Measurements from ENCODE around the gene FZD4. TPM values are rescaled to one million over a fixed set of nuclear protein-coding genes. Genes with fewer than 3 reads are reported as not detected.

The FZD4 gene
- total RNA-seq, 1 donor from 2014 or later: 14.2 TPM

- no peaks in the 10 kb centered on the region for H3K9me3 Mint-ChIP-seq (ENCODE audit: unreplicated experiment)
- H3K4me1 Mint-ChIP-seq (ENCODE audit: unreplicated experiment): peaks cover 46% of the 10 kb centered on the region
- peak overlapping the region; percentile 66 for H3K27ac Mint-ChIP-seq (ENCODE audit: unreplicated experiment)
- peaks cover 9% of the 10 kb centered on the region for H3K36me3 Mint-ChIP-seq (ENCODE audit: unreplicated experiment)
- peak overlapping the region; percentile 79 for H3K4me3 Mint-ChIP-seq (ENCODE audit: unreplicated experiment)
- DNase-seq (ENCODE audit: extremely low spot score, unreplicated experiment): peak; percentile 85
- no peaks in the 10 kb centered on the region for H3K27me3 Mint-ChIP-seq (ENCODE audit: unreplicated experiment)
- TF ChIP-seq, protein P1, sequence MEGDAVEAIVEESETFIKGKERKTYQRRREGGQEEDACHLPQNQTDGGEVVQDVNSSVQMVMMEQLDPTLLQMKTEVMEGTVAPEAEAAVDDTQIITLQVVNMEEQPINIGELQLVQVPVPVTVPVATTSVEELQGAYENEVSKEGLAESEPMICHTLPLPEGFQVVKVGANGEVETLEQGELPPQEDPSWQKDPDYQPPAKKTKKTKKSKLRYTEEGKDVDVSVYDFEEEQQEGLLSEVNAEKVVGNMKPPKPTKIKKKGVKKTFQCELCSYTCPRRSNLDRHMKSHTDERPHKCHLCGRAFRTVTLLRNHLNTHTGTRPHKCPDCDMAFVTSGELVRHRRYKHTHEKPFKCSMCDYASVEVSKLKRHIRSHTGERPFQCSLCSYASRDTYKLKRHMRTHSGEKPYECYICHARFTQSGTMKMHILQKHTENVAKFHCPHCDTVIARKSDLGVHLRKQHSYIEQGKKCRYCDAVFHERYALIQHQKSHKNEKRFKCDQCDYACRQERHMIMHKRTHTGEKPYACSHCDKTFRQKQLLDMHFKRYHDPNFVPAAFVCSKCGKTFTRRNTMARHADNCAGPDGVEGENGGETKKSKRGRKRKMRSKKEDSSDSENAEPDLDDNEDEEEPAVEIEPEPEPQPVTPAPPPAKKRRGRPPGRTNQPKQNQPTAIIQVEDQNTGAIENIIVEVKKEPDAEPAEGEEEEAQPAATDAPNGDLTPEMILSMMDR (IDR thresholded peaks at IDR 0.05): no peak
These were observed 705 bp downstream of the FZD4 start for GRCh38 chr11:86954269-86955110.

DNA sequence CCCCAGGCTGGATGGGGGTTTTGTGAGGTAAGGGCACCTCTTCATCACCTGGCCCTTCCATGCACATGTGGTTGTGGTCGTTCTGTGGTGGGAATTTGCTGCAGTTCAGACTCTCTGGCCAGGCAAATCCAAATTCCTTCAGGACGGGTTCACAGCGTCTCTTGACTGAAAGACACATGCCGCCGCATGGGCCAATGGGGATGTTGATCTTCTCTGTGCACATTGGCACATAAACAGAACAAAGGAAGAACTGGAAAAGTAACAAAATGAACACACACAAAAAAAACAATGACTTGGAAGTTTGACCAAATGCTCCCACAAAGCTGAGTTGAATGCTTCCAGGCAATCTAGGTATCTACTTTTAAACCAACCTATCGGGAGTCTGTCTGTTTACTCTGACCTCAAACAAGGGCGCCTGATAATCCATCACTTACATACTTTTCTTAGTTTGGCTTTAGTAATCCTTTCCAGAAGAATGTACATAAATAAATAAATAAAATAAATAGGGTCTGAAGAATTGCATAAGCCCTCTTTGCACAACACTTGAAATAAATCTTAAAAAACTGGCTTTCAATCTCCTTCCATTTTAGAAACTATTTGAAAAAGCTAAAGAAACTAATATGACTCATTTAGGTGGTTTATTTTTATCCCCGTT lies 2.8 kb downstream of the FZD4 start:
- TF ChIP-seq, protein P1 (IDR thresholded peaks at IDR 0.05): no peak
- Mint-ChIP-seq H3K4me3 (ENCODE audit: unreplicated experiment) (peak overlapping the region; percentile 79), H3K9me3 (ENCODE audit: unreplicated experiment) (no peaks in the 10 kb centered on the region), H3K4me1 (ENCODE audit: unreplicated experiment) (peaks cover 48% of the 10 kb centered on the region), H3K27me3 (ENCODE audit: unreplicated experiment) (no peaks in the 10 kb centered on the region), H3K36me3 (ENCODE audit: unreplicated experiment) (peaks cover 16% of the 10 kb centered on the region), H3K27ac (ENCODE audit: unreplicated experiment) (peak overlapping the region; percentile 66)
- no peak for DNase-seq (ENCODE audit: extremely low spot score, unreplicated experiment)

DNA sequence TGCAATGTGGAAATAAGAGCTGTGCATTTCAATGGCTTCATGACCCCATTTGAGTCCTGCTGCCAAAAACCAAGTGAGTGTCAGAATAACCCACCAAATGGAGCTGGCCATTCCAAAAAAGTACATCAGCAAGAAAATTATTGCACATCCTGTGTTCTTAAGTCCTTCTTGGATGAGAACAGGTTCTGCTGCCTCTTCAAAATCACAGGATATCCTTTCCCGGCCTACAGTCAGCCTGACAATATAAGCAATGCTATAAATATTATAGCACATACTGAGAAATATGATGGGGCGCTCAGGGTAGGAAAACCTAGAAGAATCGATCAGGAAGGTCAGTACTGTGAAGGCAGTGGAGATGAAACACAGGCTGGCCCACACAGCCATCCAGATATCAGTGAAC lies 3.5 kb downstream of the FZD4 start:
- Mint-ChIP-seq H3K27me3 (ENCODE audit: unreplicated experiment) (no peaks in the 10 kb centered on the region), H3K9me3 (ENCODE audit: unreplicated experiment) (no peaks in the 10 kb centered on the region), H3K36me3 (ENCODE audit: unreplicated experiment) (peaks cover 18% of the 10 kb centered on the region), H3K4me1 (ENCODE audit: unreplicated experiment) (peaks cover 45% of the 10 kb centered on the region), H3K4me3 (ENCODE audit: unreplicated experiment) (no peak overlapping the region), H3K27ac (ENCODE audit: unreplicated experiment) (peak overlapping the region; percentile 27)
- DNase-seq (ENCODE audit: extremely low spot score, unreplicated experiment): no peak
- TF ChIP-seq, protein P1 (IDR thresholded peaks at IDR 0.05): no peak

DNA sequence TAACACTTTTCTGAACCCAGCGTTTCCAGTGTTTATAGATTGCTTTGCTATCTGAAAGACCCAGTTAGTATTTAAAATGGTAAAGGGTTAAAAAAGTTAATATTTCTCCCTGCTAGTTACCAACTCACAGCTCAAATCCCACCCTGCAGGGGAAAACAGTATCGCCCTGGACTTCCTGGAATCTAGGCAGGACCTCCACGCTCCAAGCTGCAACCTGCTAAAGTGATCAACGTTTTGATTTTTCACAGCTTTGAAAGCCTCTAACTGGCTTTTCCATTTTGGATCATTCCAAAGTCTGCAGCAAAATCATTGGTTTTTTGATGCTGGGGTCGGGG lies 4.6 kb downstream of the FZD4 start:
- no peaks in the 10 kb centered on the region for H3K9me3 Mint-ChIP-seq (ENCODE audit: unreplicated experiment)
- H3K27ac Mint-ChIP-seq (ENCODE audit: unreplicated experiment): no peak overlapping the region
- no peaks in the 10 kb centered on the region for H3K27me3 Mint-ChIP-seq (ENCODE audit: unreplicated experiment)
- H3K4me1 Mint-ChIP-seq (ENCODE audit: unreplicated experiment): peaks cover 41% of the 10 kb centered on the region
- DNase-seq (ENCODE audit: extremely low spot score, unreplicated experiment): no peak
- H3K36me3 Mint-ChIP-seq (ENCODE audit: unreplicated experiment): peaks cover 25% of the 10 kb centered on the region
- H3K4me3 Mint-ChIP-seq (ENCODE audit: unreplicated experiment): no peak overlapping the region
- TF ChIP-seq, protein P1 (IDR thresholded peaks at IDR 0.05): no peak

DNA sequence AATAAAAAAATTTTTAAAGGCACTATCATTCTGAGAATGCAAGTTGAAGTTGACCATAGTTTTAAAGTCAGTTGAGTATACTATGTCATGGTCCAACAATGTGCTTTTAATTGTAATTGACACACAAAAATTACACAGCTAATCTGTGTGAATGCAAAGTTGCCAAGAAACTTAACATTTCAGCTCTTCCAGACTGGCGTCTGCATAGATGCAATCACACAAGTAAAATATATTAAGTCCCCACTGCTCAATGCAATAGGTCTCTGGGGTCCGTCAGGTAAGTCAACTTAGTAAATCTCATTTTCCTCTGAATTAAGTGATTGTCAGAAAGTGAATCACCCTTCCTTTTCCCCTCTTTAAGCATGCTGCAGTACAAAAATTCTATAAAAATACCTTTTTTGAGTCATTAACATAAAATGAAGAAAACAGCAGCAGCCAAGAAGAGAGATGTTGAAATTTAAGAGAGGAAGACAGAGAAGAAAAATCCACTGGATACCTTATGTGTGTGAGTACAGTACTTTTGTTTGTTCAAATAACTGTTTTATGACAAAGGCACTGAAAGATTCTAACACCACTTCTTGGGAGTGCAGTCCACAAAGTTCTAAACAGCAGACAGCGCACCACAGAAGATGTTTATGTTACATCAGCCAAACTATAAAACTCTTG lies 5.1 kb downstream of the FZD4 start:
- H3K9me3 Mint-ChIP-seq (ENCODE audit: unreplicated experiment): no peaks in the 10 kb centered on the region

More for the DNA sequence above, 5.1 kb downstream of the FZD4 start:
- Mint-ChIP-seq H3K4me1 (ENCODE audit: unreplicated experiment) (peaks cover 41% of the 10 kb centered on the region), H3K27ac (ENCODE audit: unreplicated experiment) (no peak overlapping the region), H3K27me3 (ENCODE audit: unreplicated experiment) (no peaks in the 10 kb centered on the region), H3K36me3 (ENCODE audit: unreplicated experiment) (peaks cover 26% of the 10 kb centered on the region), H3K4me3 (ENCODE audit: unreplicated experiment) (no peak overlapping the region)
- no peak for DNase-seq (ENCODE audit: extremely low spot score, unreplicated experiment)
- TF ChIP-seq, protein P1 (IDR thresholded peaks at IDR 0.05): no peak
